SK-N-SH (cell line): Measurements from ENCODE around the gene USP1. TPM values are rescaled to one million over a fixed set of nuclear protein-coding genes. Genes with fewer than 3 reads are reported as not detected.

Source experiments
- CTCF ChIA-PET: fragments of 300-600, 350-600 bp; formaldehyde crosslinking; extraction: SDS; loops from one replicate; lab custom pipeline; 2021; lab: Yijun Ruan, JAX
- POLR2A ChIA-PET: fragments of 350-600 bp; sonication (Branson Sonifier 250); formaldehyde crosslinking; extraction: SDS; loops from one replicate; lab custom pipeline; 2020; ENCODE audit warnings: antibody characterized with exemption, inconsistent platforms; lab: Yijun Ruan, JAX
- DNase-seq: peaks from one replicate; pipeline ENCODE4 v3.0.0; 2012
- H2AFZ ChIP-seq: fragments of 200-600 bp; sonication (generic); 2 replicates; pipeline ENCODE4 v1.8.1; 2016; ENCODE audit warnings: antibody characterized with exemption, mild to moderate bottlenecking, low read depth
- H3F3A ChIP-seq: fragments of 200-600 bp; sonication (generic); replicated peaks from 2 replicates; pipeline ENCODE3; 2016; ENCODE audit warnings: antibody characterized with exemption, mild to moderate bottlenecking; ENCODE audit not compliant: insufficient read depth
- H3K27ac ChIP-seq, 2 experiments: fragments of 200-500 bp in 1 of 2; fragments of 200-600 bp in 1 of 2; sonication (Bioruptor generic) in 1 of 2; sonication (generic), shearing (Covaris generic) in 1 of 2; 2 replicates each; pipeline versions ENCODE4 v1.5.1 to v1.6.1; 2014 to 2016; ENCODE audit warnings: low read depth in 2 of 2, inconsistent platforms in 1 of 2, low read length in 1 of 2, mild to moderate bottlenecking in 1 of 2, mixed read lengths in 1 of 2
- H3K27me3 ChIP-seq: fragments of 200-600 bp; sonication (generic), shearing (Covaris generic); 2 replicates; pipeline ENCODE4 v1.6.1; 2016; ENCODE audit warnings: mixed run types; ENCODE audit not compliant: insufficient read depth
- H3K36me3 ChIP-seq, 2 experiments: fragments of 200-500 bp in 1 of 2; fragments of 200-600 bp in 1 of 2; sonication (Bioruptor generic) in 1 of 2; sonication (generic) in 1 of 2; replicated peaks in 1 of 2; 2 replicates each; pipeline versions ENCODE3 to v1.5.1; 2014 to 2016; ENCODE audit warnings: low read length in 1 of 2, mild to moderate bottlenecking in 1 of 2; ENCODE audit not compliant: insufficient read depth in 2 of 2, control insufficient read depth in 1 of 2
- H3K4me1 ChIP-seq, 2 experiments: fragments of 200-500 bp in 1 of 2; fragments of 200-600 bp in 1 of 2; sonication (Bioruptor generic) in 1 of 2; sonication (generic), shearing (Covaris generic) in 1 of 2; 2 replicates each; pipeline versions ENCODE4 v1.5.1 to v1.6.1; 2014 to 2016; ENCODE audit warnings: low read depth in 1 of 2, low read length in 1 of 2, mixed run types in 1 of 2; ENCODE audit not compliant: insufficient read depth in 2 of 2, control insufficient read depth in 1 of 2
- H3K4me2 ChIP-seq: fragments of 200-600 bp; sonication (generic), shearing (Covaris generic); 2 replicates; pipeline ENCODE4 v1.6.1; 2017; ENCODE audit warnings: mixed run types
- H3K4me3 ChIP-seq, 2 experiments: fragments of 200-500 bp in 1 of 2; fragments of 200-600 bp in 1 of 2; sonication (Bioruptor generic) in 1 of 2; sonication (generic), shearing (Covaris generic) in 1 of 2; 2 replicates each; pipeline versions ENCODE4 v1.5.1 to v1.8.1; 2014 to 2016; ENCODE audit warnings: low read depth in 2 of 2, inconsistent platforms in 1 of 2, low read length in 1 of 2, mild to moderate bottlenecking in 1 of 2, mixed read lengths in 1 of 2, moderate library complexity in 1 of 2
- H3K79me2 ChIP-seq: fragments of 200-600 bp; sonication (generic); 2 replicates; pipeline ENCODE4 v1.8.1; 2017; ENCODE audit warnings: mild to moderate bottlenecking; ENCODE audit not compliant: insufficient read depth
- H3K9ac ChIP-seq: fragments of 200-600 bp; sonication (generic); 2 replicates; pipeline ENCODE4 v1.6.1; 2017; ENCODE audit warnings: mixed run types
- H3K9me2 ChIP-seq: fragments of 200-600 bp; sonication (generic); 2 replicates; pipeline ENCODE4 v1.6.1; 2017; ENCODE audit warnings: mixed run types
- H3K9me3 ChIP-seq: fragments of 200-600 bp; sonication (generic); 2 replicates; pipeline ENCODE4 v1.6.1; 2017; ENCODE audit warnings: mixed run types, mild to moderate bottlenecking, moderate library complexity
- H4K20me1 ChIP-seq: fragments of 200-600 bp; sonication (generic); 2 replicates; pipeline ENCODE4 v1.6.1; 2017; ENCODE audit warnings: mild to moderate bottlenecking, mixed run types; ENCODE audit not compliant: insufficient read depth
- CHD2 ChIP-seq: fragments of 150-350 bp; IDR thresholded peaks from 2 replicates; pipeline ENCODE4 v1.6.1; 2018; ENCODE audit warnings: low read length; ENCODE audit not compliant: partially characterized antibody
- FOSL2 ChIP-seq: IDR thresholded peaks from 2 replicates; pipeline ENCODE4 v1.4.0; 2012; ENCODE audit warnings: low read depth, mild to moderate bottlenecking, moderate library complexity, borderline replicate concordance
- FOXJ3 ChIP-seq: sonication (generic); formaldehyde crosslinking; IDR thresholded peaks from 2 replicates; pipeline ENCODE4 v1.5.1; 2020; ENCODE audit warnings: mild to moderate bottlenecking, missing genetic modification reagents
- GABPA ChIP-seq: IDR thresholded peaks from 2 replicates; pipeline ENCODE4 v1.4.0; 2012; ENCODE audit warnings: low read depth, mild to moderate bottlenecking
- JUND ChIP-seq: IDR thresholded peaks from 2 replicates; pipeline ENCODE4 v1.4.0; 2012
- MEF2A ChIP-seq: IDR thresholded peaks from 2 replicates; pipeline ENCODE4 v1.4.0; 2012; ENCODE audit warnings: low read depth, borderline replicate concordance
- MXI1 ChIP-seq: IDR thresholded peaks from 2 replicates; pipeline ENCODE4 v1.6.1; 2012; ENCODE audit warnings: mild to moderate bottlenecking, low read depth, low read length, improper control_type of control experiment
- NFIC ChIP-seq: IDR thresholded peaks from 2 replicates; pipeline ENCODE4 v1.4.0; 2012; ENCODE audit warnings: borderline replicate concordance
- NRF1 ChIP-seq: IDR thresholded peaks from 2 replicates; pipeline ENCODE4 v1.6.1; 2012; ENCODE audit warnings: low read depth, mild to moderate bottlenecking, low read length
- POLR2AphosphoS5 ChIP-seq: IDR thresholded peaks from 2 replicates; pipeline ENCODE4 v1.6.1; 2012; ENCODE audit warnings: low read depth, low read length
- RAD21 ChIP-seq: IDR thresholded peaks from 2 replicates; pipeline ENCODE4 v1.6.1; 2012; ENCODE audit warnings: mild to moderate bottlenecking, low read length
- SIN3A ChIP-seq: IDR thresholded peaks from 2 replicates; pipeline ENCODE4 v1.6.1; 2012; ENCODE audit warnings: low read depth, mild to moderate bottlenecking, low read length, moderate library complexity, borderline replicate concordance
- TAF1 ChIP-seq: IDR thresholded peaks from 2 replicates; pipeline ENCODE4 v1.6.1; 2012; ENCODE audit warnings: low read depth, mild to moderate bottlenecking, low read length, moderate library complexity, borderline replicate concordance
- TCF12 ChIP-seq: IDR thresholded peaks from 2 replicates; pipeline ENCODE4 v1.4.0; 2012
- TEAD4 ChIP-seq: IDR thresholded peaks from 2 replicates; pipeline ENCODE4 v1.4.0; 2012; ENCODE audit warnings: mild to moderate bottlenecking, borderline replicate concordance; ENCODE audit not compliant: insufficient read depth
- USF1 ChIP-seq: IDR thresholded peaks from 2 replicates; pipeline ENCODE4 v1.4.0; 2012; ENCODE audit warnings: low read depth, borderline replicate concordance
- YY1 ChIP-seq: IDR thresholded peaks from 2 replicates; pipeline ENCODE4 v1.4.0; 2012; ENCODE audit warnings: low read depth, mild to moderate bottlenecking
- ZBTB33 ChIP-seq: IDR thresholded peaks from 2 replicates; pipeline ENCODE4 v1.4.0; 2012; ENCODE audit warnings: low read depth, borderline replicate concordance
- WGBS: methylation state at CpG from one replicate; pipeline ENCODE4 v1.1.6; 2017; ENCODE audit warnings: low lambda C conversion rate; 5-methylcytosine and 5-hydroxymethylcytosine counted together
- polyA plus RNA-seq, 3 experiments: library from polyadenylated mRNA; depleted of rRNA; stranded (reverse); fragments of >200 nt; gene quantifications; 2 replicates each; pipeline ENCODE4 v1.2.3, GENCODE V29; 2012
- TF ChIP-seq, protein P1 (sequence below): fragments of 150-350 bp; IDR thresholded peaks from 2 replicates; pipeline ENCODE4 v1.6.1; 2017; ENCODE audit warnings: antibody characterized with exemption, low read length, low read depth, borderline replicate concordance
- TF ChIP-seq, protein P2 (sequence below): IDR thresholded peaks from 2 replicates; pipeline ENCODE4; 2012

The USP1 gene
- polyA plus RNA-seq, 1 of the 3 experiments (the other 2 are of a cell fraction) = 4.3 TPM

DNA sequence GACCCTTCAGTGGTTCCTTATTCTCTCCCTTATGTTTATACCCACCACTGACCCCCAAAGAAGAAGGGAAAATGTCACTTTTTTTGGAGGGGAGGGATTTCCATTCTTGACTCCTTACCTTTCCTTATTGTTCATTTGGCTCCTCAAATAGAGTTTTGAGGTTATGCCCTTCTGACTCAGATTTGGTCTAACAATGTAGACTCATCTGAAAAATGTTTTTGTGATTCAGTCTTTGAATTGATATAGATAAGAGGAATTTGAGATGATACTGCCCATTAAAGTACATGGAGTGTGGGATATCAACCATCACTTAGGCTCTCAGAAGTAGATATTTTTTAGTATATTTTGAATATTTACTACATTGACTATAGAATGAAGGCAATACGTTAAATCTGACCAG is 16.1 kb downstream of the USP1 start:
- Histone ChIP-seq H3K9me3 (no peaks in the 10 kb centered on the region), H3K9me2 (no peaks in the 10 kb centered on the region), H2AFZ (no peak overlapping the region), H3K4me3 (no peak overlapping the region), H3K79me2 (peaks cover 11% of the 10 kb centered on the region; the same call in 1 of the 2 replicates), H3F3A (peaks cover 44% of the 10 kb centered on the region), H3K27me3 (no peaks in the 10 kb centered on the region), H3K36me3 (peaks cover 74 to 81% of the 10 kb centered on the region in 2 experiments), H3K4me2 (no peak overlapping the region), H3K27ac (peak overlapping the region in 1 of 2 experiments; percentile 44; a peak in 2 of 4 replicates), H3K4me1 (no peaks in the 10 kb centered on the region), H3K9ac (no peak overlapping the region), H4K20me1 (no peaks in the 10 kb centered on the region)
- POLR2A ChIA-PET = no interaction called here
- CTCF ChIA-PET = no interaction called here
- DNase-seq = no peak
- 92% methylated on average over 1 of the region's 1 CpG for WGBS
- TF ChIP-seq JUND = peak; percentile 31; the same call in 1 of the 2 replicates
- peak; percentile 71 for TF ChIP-seq FOSL2
- TF ChIP-seq GABPA = no peak

DNA sequence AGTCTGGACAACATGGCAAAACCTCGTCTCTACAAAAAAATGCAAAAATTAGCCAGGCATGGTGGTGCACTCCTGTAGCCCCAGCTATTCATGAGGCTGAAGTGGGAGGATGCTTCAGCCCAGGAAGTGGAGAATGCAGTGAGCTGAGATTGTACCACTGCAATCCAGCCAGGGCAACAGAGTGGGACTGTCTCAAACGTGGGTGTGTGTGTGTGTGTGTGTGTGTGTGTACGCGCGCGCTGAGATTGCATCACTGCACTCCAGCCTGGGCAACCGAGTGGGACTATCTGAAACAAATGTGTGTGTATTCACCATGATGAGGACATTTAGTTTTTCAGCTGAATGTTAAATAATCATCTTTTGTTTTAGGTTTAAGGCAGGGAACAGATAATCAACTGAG is 21.1 kb downstream of the USP1 start:
- Histone ChIP-seq H2AFZ (no peak overlapping the region), H3K4me2 (no peak overlapping the region), H3K4me3 (no peak overlapping the region), H4K20me1 (no peaks in the 10 kb centered on the region), H3F3A (peaks cover 18% of the 10 kb centered on the region), H3K79me2 (no peaks in the 10 kb centered on the region), H3K36me3 (peaks cover 37 to 60% of the 10 kb centered on the region in 2 experiments), H3K9ac (no peak overlapping the region), H3K9me2 (no peaks in the 10 kb centered on the region), H3K4me1 (no peaks in the 10 kb centered on the region), H3K27ac (no peak overlapping the region), H3K9me3 (no peaks in the 10 kb centered on the region), H3K27me3 (no peaks in the 10 kb centered on the region)
- ChIA-PET CTCF (interaction anchor here (0.7 kb wide), 1 partner anchor 81 kb away, joined by 3 read pairs; no protein-coding TSS in a partner anchor), POLR2A (no interaction called here)
- 84% methylated on average over 4 of the region's 7 CpGs for WGBS
- no peak for DNase-seq
- TF ChIP-seq ZBTB33 (no peak), TCF12 (no peak), CHD2 (no peak), GABPA (no peak), MEF2A (no peak), NRF1 (no peak), TEAD4 (no peak), FOXJ3 (CRISPR knock-in tag) (no peak), POLR2AphosphoS5 (no peak), MXI1 (no peak), YY1 (no peak), USF1 (no peak), SIN3A (no peak), TAF1 (no peak), NFIC (no peak), RAD21 (no peak)
- TF ChIP-seq, protein P1, sequence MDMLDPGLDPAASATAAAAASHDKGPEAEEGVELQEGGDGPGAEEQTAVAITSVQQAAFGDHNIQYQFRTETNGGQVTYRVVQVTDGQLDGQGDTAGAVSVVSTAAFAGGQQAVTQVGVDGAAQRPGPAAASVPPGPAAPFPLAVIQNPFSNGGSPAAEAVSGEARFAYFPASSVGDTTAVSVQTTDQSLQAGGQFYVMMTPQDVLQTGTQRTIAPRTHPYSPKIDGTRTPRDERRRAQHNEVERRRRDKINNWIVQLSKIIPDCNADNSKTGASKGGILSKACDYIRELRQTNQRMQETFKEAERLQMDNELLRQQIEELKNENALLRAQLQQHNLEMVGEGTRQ = no peak
- TF ChIP-seq, protein P2, sequence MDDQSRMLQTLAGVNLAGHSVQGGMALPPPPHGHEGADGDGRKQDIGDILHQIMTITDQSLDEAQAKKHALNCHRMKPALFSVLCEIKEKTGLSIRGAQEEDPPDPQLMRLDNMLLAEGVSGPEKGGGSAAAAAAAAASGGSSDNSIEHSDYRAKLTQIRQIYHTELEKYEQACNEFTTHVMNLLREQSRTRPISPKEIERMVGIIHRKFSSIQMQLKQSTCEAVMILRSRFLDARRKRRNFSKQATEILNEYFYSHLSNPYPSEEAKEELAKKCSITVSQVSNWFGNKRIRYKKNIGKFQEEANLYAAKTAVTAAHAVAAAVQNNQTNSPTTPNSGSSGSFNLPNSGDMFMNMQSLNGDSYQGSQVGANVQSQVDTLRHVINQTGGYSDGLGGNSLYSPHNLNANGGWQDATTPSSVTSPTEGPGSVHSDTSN = no peak
